ENCODE data around the gene SYNE1. TPM values are rescaled to one million over a fixed set of nuclear protein-coding genes. Genes with fewer than 3 reads are reported as not detected.
"Not testable (repeated sequence)": the region's sequence is repeated elsewhere in the genome, so short reads cannot be mapped to it uniquely, and the experiment has no call there.

The SYNE1 gene
- total RNA-seq, 2 experiments from 2014 or later: 74.6 to 140 TPM

- DNase-seq (ENCODE audit: low spot score): no peak
- POLR2A ChIA-PET: no interaction called here
- H2AFZ ChIP-seq (ENCODE audit: low read length): no peak overlapping the region
- no peaks in the 10 kb centered on the region for H3K79me2 ChIP-seq (ENCODE audit: insufficient read depth, low read depth, low read length)
- no peaks in the 10 kb centered on the region for H3K9me3 ChIP-seq (ENCODE audit: low read length)
- CTCF ChIA-PET (ENCODE audit: unreplicated experiment): no interaction called here
- H3K27ac ChIP-seq (ENCODE audit: low read depth, low read length, poor library complexity, severe bottlenecking): no peak overlapping the region
- intact Hi-C loops (cut with micrococcal nuclease; ENCODE audit: unreplicated experiment): no loop called here
- H4K20me1 ChIP-seq (ENCODE audit: insufficient read depth, low read length): no peaks in the 10 kb centered on the region
- no peak overlapping the region for H3K4me3 ChIP-seq (ENCODE audit: low read depth, low read length, poor library complexity, severe bottlenecking)
- no peaks in the 10 kb centered on the region for H3K9me2 ChIP-seq (ENCODE audit: insufficient read depth, low read length)
- BruUV-seq (replicated peaks): no TSS peak
- no peaks in the 10 kb centered on the region for H3K36me3 ChIP-seq (ENCODE audit: insufficient read depth, low read length)
- no peak overlapping the region for H3K4me2 ChIP-seq (ENCODE audit: low read length)
- no peak for TF ChIP-seq CTCF (conservative IDR thresholded peaks at IDR 0.05; ENCODE audit: low read length)
- no peak for TF ChIP-seq EZH2phosphoT487 (IDR thresholded peaks at IDR 0.05; ENCODE audit: borderline replicate concordance, low read depth, low read length)
- H3K4me1 ChIP-seq (ENCODE audit: insufficient read depth, low read length, poor library complexity, severe bottlenecking): no peaks in the 10 kb centered on the region
These were observed 105.5 kb downstream of the SYNE1 start for GRCh38 chr6:152531659-152532058.

DNA sequence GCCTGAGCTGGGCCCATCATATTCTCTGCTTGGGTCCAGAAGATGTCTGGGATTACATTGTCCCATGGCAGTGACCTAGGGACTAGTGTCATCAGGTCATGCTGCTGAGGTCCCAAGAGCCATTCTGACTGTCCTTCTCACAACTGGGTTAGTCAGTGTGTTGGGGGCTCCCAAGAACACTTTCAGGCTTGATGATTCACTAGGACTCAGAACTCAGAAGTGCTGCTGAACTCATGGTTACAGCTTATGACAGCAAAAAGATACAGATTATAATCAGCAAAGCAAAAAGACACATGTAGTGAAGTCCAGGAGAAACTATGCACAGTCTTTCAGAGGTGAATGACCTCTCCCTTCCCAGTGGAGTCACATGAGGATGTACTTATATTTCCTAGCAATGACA, 107.8 kb downstream of the SYNE1 start:
- no peaks in the 10 kb centered on the region for H3K9me3 ChIP-seq (ENCODE audit: low read length)
- no peaks in the 10 kb centered on the region for H3K79me2 ChIP-seq (ENCODE audit: insufficient read depth, low read depth, low read length)
- no peaks in the 10 kb centered on the region for H4K20me1 ChIP-seq (ENCODE audit: insufficient read depth, low read length)
- H3K4me1 ChIP-seq (ENCODE audit: insufficient read depth, low read length, poor library complexity, severe bottlenecking): no peaks in the 10 kb centered on the region
- ChIA-PET POLR2A (no interaction called here), CTCF (ENCODE audit: unreplicated experiment) (no interaction called here)
- H3K27ac ChIP-seq (ENCODE audit: low read depth, low read length, poor library complexity, severe bottlenecking): no peak overlapping the region
- no peak for DNase-seq (ENCODE audit: low spot score)
- H3K4me2 ChIP-seq (ENCODE audit: low read length): no peak overlapping the region
- H3K9me2 ChIP-seq (ENCODE audit: insufficient read depth, low read length): no peaks in the 10 kb centered on the region
- no peaks in the 10 kb centered on the region for H3K36me3 ChIP-seq (ENCODE audit: insufficient read depth, low read length)
- BruUV-seq (replicated peaks): no TSS peak
- intact Hi-C loops (cut with micrococcal nuclease; ENCODE audit: unreplicated experiment): no loop called here
- H3K4me3 ChIP-seq (ENCODE audit: low read depth, low read length, poor library complexity, severe bottlenecking): no peak overlapping the region
- no peak overlapping the region for H2AFZ ChIP-seq (ENCODE audit: low read length)
- TF ChIP-seq EZH2phosphoT487 (IDR thresholded peaks at IDR 0.05; ENCODE audit: borderline replicate concordance, low read depth, low read length): no peak
- TF ChIP-seq CTCF (conservative IDR thresholded peaks at IDR 0.05; ENCODE audit: low read length): no peak

DNA sequence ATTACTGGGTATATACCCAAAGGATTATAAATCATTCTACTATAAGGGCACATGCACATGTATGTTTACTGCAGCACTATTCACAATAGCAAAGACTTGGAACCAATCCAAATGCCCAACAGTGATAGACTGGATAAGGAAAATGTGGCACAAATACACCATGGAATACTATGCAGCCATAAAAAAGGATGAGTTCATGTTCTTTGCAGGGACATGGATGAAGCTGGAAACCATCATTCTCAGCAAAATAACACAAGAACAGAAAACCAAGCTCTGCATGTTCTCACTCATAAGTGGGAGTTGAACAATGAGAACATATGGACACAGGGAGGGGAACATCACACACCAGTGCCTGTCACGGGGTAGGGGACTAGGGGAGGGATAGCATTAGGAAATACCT, 123.0 kb downstream of the SYNE1 start:
- DNase-seq (ENCODE audit: low spot score); H2AFZ ChIP-seq (ENCODE audit: low read length); CTCF ChIA-PET (ENCODE audit: unreplicated experiment); H3K79me2 ChIP-seq (ENCODE audit: insufficient read depth, low read depth, low read length); H3K4me3 ChIP-seq (ENCODE audit: low read depth, low read length, poor library complexity, severe bottlenecking); H3K9me3 ChIP-seq (ENCODE audit: low read length); H3K27ac ChIP-seq (ENCODE audit: low read depth, low read length, poor library complexity, severe bottlenecking); H3K36me3 ChIP-seq (ENCODE audit: insufficient read depth, low read length); H4K20me1 ChIP-seq (ENCODE audit: insufficient read depth, low read length); H3K4me1 ChIP-seq (ENCODE audit: insufficient read depth, low read length, poor library complexity, severe bottlenecking); H3K4me2 ChIP-seq (ENCODE audit: low read length); POLR2A ChIA-PET; BruUV-seq (replicated peaks); H3K9me2 ChIP-seq (ENCODE audit: insufficient read depth, low read length); intact Hi-C loops (cut with micrococcal nuclease; ENCODE audit: unreplicated experiment): not testable (repeated sequence)

Data from OCI-LY7 (cell line).